Skeletal muscle satellite cell (primary cell): ENCODE measurements around the gene PREX1.
"Not testable (repeated sequence)": the region's sequence is repeated elsewhere in the genome, so short reads cannot be mapped to it uniquely, and the experiment has no call there.

Experiments
- H3K27me3 ChIP-seq: 2 replicates; pipeline ENCODE4 v1.7.0; 2013; ENCODE audit warnings: low read length; ENCODE audit not compliant: control insufficient read depth, insufficient read depth
- H3K36me3 ChIP-seq: 2 replicates; pipeline ENCODE4 v1.7.0; 2013; ENCODE audit warnings: mild to moderate bottlenecking, control low read depth, low read length; ENCODE audit not compliant: insufficient read depth
- H3K4me1 ChIP-seq: 2 replicates; pipeline ENCODE4 v1.7.0; 2013; ENCODE audit warnings: low read length; ENCODE audit not compliant: control insufficient read depth, insufficient read depth
- H3K4me2 ChIP-seq: 2 replicates; pipeline ENCODE4 v1.7.0; 2013; ENCODE audit warnings: mild to moderate bottlenecking, low read length
- H3K4me3 ChIP-seq: 2 replicates; pipeline ENCODE4 v1.7.0; 2013; ENCODE audit warnings: low read length
- H3K9ac ChIP-seq: 2 replicates; pipeline ENCODE4 v1.7.0; 2013; ENCODE audit warnings: mild to moderate bottlenecking, low read depth, low read length, moderate library complexity
- H3K9me3 ChIP-seq: replicated peaks from 2 replicates; pipeline ENCODE4 v1.7.0; 2013; ENCODE audit warnings: mild to moderate bottlenecking, control low read depth, low read length

The PREX1 gene

GRCh38 chr20:48763216-48763914, 64.4 kb downstream of the PREX1 start:
- Histone ChIP-seq H3K27me3 (peaks cover 3% of the 10 kb centered on the region), H3K36me3 (no peaks in the 10 kb centered on the region), H3K4me3 (no peak overlapping the region), H3K9ac (no peak overlapping the region), H3K4me2 (no peak overlapping the region), H3K9me3 (no peaks in the 10 kb centered on the region), H3K4me1 (peaks cover 9% of the 10 kb centered on the region)

- Histone ChIP-seq H3K27me3 (no peaks in the 10 kb centered on the region), H3K4me3 (no peak overlapping the region), H3K9me3 (no peaks in the 10 kb centered on the region), H3K36me3 (no peaks in the 10 kb centered on the region), H3K4me1 (peaks cover 9% of the 10 kb centered on the region), H3K9ac (no peak overlapping the region), H3K4me2 (no peak overlapping the region)
Measured at GRCh38 chr20:48761874-48762273, 65.9 kb downstream of the PREX1 start.

GRCh38 chr20:48761023-48761785, 66.6 kb downstream of the PREX1 start:
- no peaks in the 10 kb centered on the region for H3K9me3 ChIP-seq
- H3K27me3 ChIP-seq = no peaks in the 10 kb centered on the region
- H3K4me1 ChIP-seq = peaks cover 9% of the 10 kb centered on the region
- no peak overlapping the region for H3K4me3 ChIP-seq
- no peak overlapping the region for H3K4me2 ChIP-seq
- no peak overlapping the region for H3K9ac ChIP-seq
- H3K36me3 ChIP-seq = no peaks in the 10 kb centered on the region

- H3K9me3 ChIP-seq = no peaks in the 10 kb centered on the region
- no peaks in the 10 kb centered on the region for H3K36me3 ChIP-seq
- H3K27me3 ChIP-seq = no peaks in the 10 kb centered on the region
- peaks cover 9% of the 10 kb centered on the region for H3K4me1 ChIP-seq
- no peak overlapping the region for H3K4me3 ChIP-seq
- no peak overlapping the region for H3K9ac ChIP-seq
- H3K4me2 ChIP-seq = no peak overlapping the region
Measured at GRCh38 chr20:48760403-48760983, 67.3 kb downstream of the PREX1 start.

GRCh38 chr20:48759631-48760245, 68.1 kb downstream of the PREX1 start:
- Histone ChIP-seq H3K4me3 (no peak overlapping the region), H3K36me3 (no peaks in the 10 kb centered on the region), H3K9ac (no peak overlapping the region), H3K9me3 (no peaks in the 10 kb centered on the region), H3K4me1 (peaks cover 9% of the 10 kb centered on the region), H3K4me2 (no peak overlapping the region), H3K27me3 (no peaks in the 10 kb centered on the region)

- Histone ChIP-seq H3K36me3 (no peaks in the 10 kb centered on the region), H3K4me3 (no peak overlapping the region), H3K27me3 (no peaks in the 10 kb centered on the region), H3K4me1 (peaks cover 9% of the 10 kb centered on the region), H3K9me3 (no peaks in the 10 kb centered on the region), H3K9ac (no peak overlapping the region), H3K4me2 (no peak overlapping the region)
Measured at GRCh38 chr20:48758206-48758820, 69.5 kb downstream of the PREX1 start.

- not testable (repeated sequence) for H3K9ac ChIP-seq, H3K4me1 ChIP-seq, H3K9me3 ChIP-seq, H3K36me3 ChIP-seq, H3K4me3 ChIP-seq, H3K4me2 ChIP-seq, H3K27me3 ChIP-seq
Measured at GRCh38 chr20:48756774-48757173, 71.0 kb downstream of the PREX1 start.

- Histone ChIP-seq H3K9ac (no peak overlapping the region), H3K4me1 (no peaks in the 10 kb centered on the region), H3K36me3 (no peaks in the 10 kb centered on the region), H3K4me2 (no peak overlapping the region), H3K27me3 (no peaks in the 10 kb centered on the region), H3K4me3 (no peak overlapping the region), H3K9me3 (no peaks in the 10 kb centered on the region)
Measured at GRCh38 chr20:48754292-48754691, 73.5 kb downstream of the PREX1 start.

- Histone ChIP-seq H3K9me3 (no peaks in the 10 kb centered on the region), H3K27me3 (no peaks in the 10 kb centered on the region), H3K4me3 (no peak overlapping the region), H3K36me3 (no peaks in the 10 kb centered on the region), H3K9ac (no peak overlapping the region), H3K4me1 (no peaks in the 10 kb centered on the region), H3K4me2 (no peak overlapping the region)
Measured at GRCh38 chr20:48752963-48753362, 74.8 kb downstream of the PREX1 start.

GRCh38 chr20:48751871-48752270, 75.9 kb downstream of the PREX1 start:
- Histone ChIP-seq H3K4me3 (no peak overlapping the region), H3K4me2 (no peak overlapping the region), H3K9me3 (no peaks in the 10 kb centered on the region), H3K36me3 (no peaks in the 10 kb centered on the region), H3K4me1 (no peaks in the 10 kb centered on the region), H3K27me3 (no peaks in the 10 kb centered on the region), H3K9ac (no peak overlapping the region)

GRCh38 chr20:48750941-48751635, 76.7 kb downstream of the PREX1 start:
- Histone ChIP-seq H3K4me3 (no peak overlapping the region), H3K27me3 (no peaks in the 10 kb centered on the region), H3K36me3 (no peaks in the 10 kb centered on the region), H3K4me1 (no peaks in the 10 kb centered on the region), H3K9me3 (no peaks in the 10 kb centered on the region), H3K9ac (no peak overlapping the region), H3K4me2 (no peak overlapping the region)
